Mucosa of rectum (tissue), 2 donors: Measurements from ENCODE around the gene SEMA3F.

Experiments used
- H3K27ac ChIP-seq, 2 donors: one replicate each; pipeline ENCODE4 v1.7.0; 2013; ENCODE audit warnings: inconsistent platforms in 2 of 2, low read depth in 2 of 2, low read length in 2 of 2
- H3K27me3 ChIP-seq, 2 donors: one replicate each; pipeline ENCODE4 v1.7.0; 2013; ENCODE audit warnings: low read length in 2 of 2; ENCODE audit not compliant: control insufficient read depth in 2 of 2, insufficient read depth in 2 of 2
- H3K36me3 ChIP-seq, 2 donors: one replicate each; pipeline ENCODE4 v1.7.0; 2013; ENCODE audit warnings: low read length in 2 of 2; ENCODE audit not compliant: control insufficient read depth in 2 of 2, insufficient read depth in 2 of 2
- H3K4me1 ChIP-seq, 2 donors: one replicate each; pipeline ENCODE4 v1.7.0; 2013; ENCODE audit warnings: low read length in 2 of 2, mild to moderate bottlenecking in 1 of 2; ENCODE audit not compliant: control insufficient read depth in 2 of 2, insufficient read depth in 2 of 2
- H3K4me3 ChIP-seq, 2 donors: one replicate each; pipeline ENCODE4 v1.7.0; 2013; ENCODE audit warnings: low read length in 2 of 2
- H3K9ac ChIP-seq, 2 donors: one replicate each; pipeline ENCODE4 v1.7.0; 2013; ENCODE audit warnings: low read length in 2 of 2, low read depth in 1 of 2, mild to moderate bottlenecking in 1 of 2
- H3K9me3 ChIP-seq, 2 donors: one replicate each; pipeline ENCODE4 v1.7.0; 2013; ENCODE audit warnings: low read length in 2 of 2; ENCODE audit not compliant: control insufficient read depth in 2 of 2
- donor health status: healthy.
- donor health status: Normal muscosa, but diverticular disease.

Gene SEMA3F

GRCh38 chr3:50201573-50202315 is 46.6 kb downstream of the SEMA3F start:
- no peak overlapping the region for H3K27ac ChIP-seq
- peaks cover 7 to 9% of the 10 kb centered on the region in 2 donors for H3K4me1 ChIP-seq
- no peaks in the 10 kb centered on the region for H3K9me3 ChIP-seq
- H3K27me3 ChIP-seq, result peaks cover 32% of the 10 kb centered on the region in 2 donors
- H3K9ac ChIP-seq, result no peak overlapping the region
- H3K36me3 ChIP-seq, result no peaks in the 10 kb centered on the region
- no peak overlapping the region for H3K4me3 ChIP-seq

- H3K4me1 ChIP-seq, result peaks cover 7 to 9% of the 10 kb centered on the region in 2 donors
Measured at GRCh38 chr3:50202353-50203112, 47.4 kb downstream of the SEMA3F start.

GRCh38 chr3:50203113-50203808 is 48.1 kb downstream of the SEMA3F start:
- no peaks in the 10 kb centered on the region for H3K36me3 ChIP-seq
- H3K4me3 ChIP-seq, result no peak overlapping the region
- no peaks in the 10 kb centered on the region for H3K9me3 ChIP-seq
- peaks cover 7 to 9% of the 10 kb centered on the region in 2 donors for H3K4me1 ChIP-seq
- peaks cover 33% of the 10 kb centered on the region in 2 donors for H3K27me3 ChIP-seq
- no peak overlapping the region for H3K27ac ChIP-seq
- H3K9ac ChIP-seq, result no peak overlapping the region

More at GRCh38 chr3:50202353-50203112, 47.4 kb downstream of the SEMA3F start:
- Histone ChIP-seq H3K36me3 (no peaks in the 10 kb centered on the region), H3K27me3 (peaks cover 33% of the 10 kb centered on the region in 2 donors), H3K9ac (no peak overlapping the region), H3K27ac (no peak overlapping the region), H3K4me3 (no peak overlapping the region), H3K9me3 (no peaks in the 10 kb centered on the region)

- peaks cover 33% of the 10 kb centered on the region in 2 donors for H3K27me3 ChIP-seq
- H3K4me3 ChIP-seq, result no peak overlapping the region
- peaks cover 7 to 9% of the 10 kb centered on the region in 2 donors for H3K4me1 ChIP-seq
- H3K36me3 ChIP-seq, result no peaks in the 10 kb centered on the region
- no peaks in the 10 kb centered on the region for H3K9me3 ChIP-seq
- no peak overlapping the region for H3K27ac ChIP-seq
- H3K9ac ChIP-seq, result no peak overlapping the region
Measured at GRCh38 chr3:50203809-50204803, 49.0 kb downstream of the SEMA3F start.

- Histone ChIP-seq H3K36me3 (no peaks in the 10 kb centered on the region), H3K4me1 (peaks cover 7 to 9% of the 10 kb centered on the region in 2 donors), H3K27me3 (peaks cover 33% of the 10 kb centered on the region in 2 donors), H3K9me3 (no peaks in the 10 kb centered on the region), H3K27ac (no peak within 1 kb of the TSS), H3K9ac (no peak within 1 kb of the TSS), H3K4me3 (peak within 1 kb of the TSS in 1 of 2 donors; percentile 15)
Measured at GRCh38 chr3:50204804-50205412, 49.8 kb downstream of the SEMA3F start, which contains the start of gene SLC38A3. SLC38A3 (plus strand) TSS chr3:50205271; CDS start chr3:50214200, 8,929 bp downstream.

- Histone ChIP-seq H3K27ac (no peak overlapping the region), H3K27me3 (peaks cover 33% of the 10 kb centered on the region in 2 donors), H3K4me3 (peak overlapping the region in 1 of 2 donors; percentile 15), H3K9me3 (no peaks in the 10 kb centered on the region), H3K9ac (no peak overlapping the region), H3K4me1 (peaks cover 7 to 10% of the 10 kb centered on the region in 2 donors), H3K36me3 (no peaks in the 10 kb centered on the region)
Measured at GRCh38 chr3:50205413-50206276, 50.5 kb downstream of the SEMA3F start.

GRCh38 chr3:50207359-50208042 is 52.4 kb downstream of the SEMA3F start:
- H3K4me3 ChIP-seq, result no peak overlapping the region
- H3K36me3 ChIP-seq, result no peaks in the 10 kb centered on the region
- H3K27ac ChIP-seq, result no peak overlapping the region
- H3K9ac ChIP-seq, result no peak overlapping the region
- no peaks in the 10 kb centered on the region for H3K9me3 ChIP-seq
- peaks cover 7 to 11% of the 10 kb centered on the region in 2 donors for H3K4me1 ChIP-seq
- H3K27me3 ChIP-seq, result peaks cover 29 to 31% of the 10 kb centered on the region in 2 donors

- H3K9ac ChIP-seq, result no peak overlapping the region
- H3K36me3 ChIP-seq, result no peaks in the 10 kb centered on the region
- peaks cover 16 to 24% of the 10 kb centered on the region in 2 donors for H3K27me3 ChIP-seq
- no peak overlapping the region for H3K27ac ChIP-seq
- no peak overlapping the region for H3K4me3 ChIP-seq
- H3K9me3 ChIP-seq, result no peaks in the 10 kb centered on the region
- peaks cover 7 to 11% of the 10 kb centered on the region in 2 donors for H3K4me1 ChIP-seq
Measured at GRCh38 chr3:50208677-50209344, 53.7 kb downstream of the SEMA3F start.
